Measurements from ENCODE around the gene ADRA2A.

- no peak for TF ChIP-seq CTCF (IDR thresholded peaks at IDR 0.05)
- TF ChIP-seq POLR2AphosphoS5 (IDR thresholded peaks at IDR 0.05) = no peak
These were observed 6.6 kb downstream of the ADRA2A start for GRCh38 chr10:111083222-111084095.
